ENCODE measurements around the gene ACOT7.

The ACOT7 gene

GRCh38 chr1:6329851-6330250 lies 63.7 kb downstream of the ACOT7 start:
- no peak overlapping the region for H3K27ac ChIP-seq (ENCODE audit: low read length)
- H3K4me3 ChIP-seq (ENCODE audit: low read length): no peak overlapping the region
- H3K36me3 ChIP-seq (ENCODE audit: insufficient read depth, low read depth, low read length): peaks cover 37% of the 10 kb centered on the region
- no peaks in the 10 kb centered on the region for H3K27me3 ChIP-seq (ENCODE audit: insufficient read depth, low read length)
- no peaks in the 10 kb centered on the region for H3K4me1 ChIP-seq (ENCODE audit: insufficient read depth, low read length)
- no peaks in the 10 kb centered on the region for H3K9me3 ChIP-seq (ENCODE audit: insufficient read depth, low read depth, low read length)
- no peak overlapping the region for H3K9ac ChIP-seq (ENCODE audit: low read depth, low read length)

DNA sequence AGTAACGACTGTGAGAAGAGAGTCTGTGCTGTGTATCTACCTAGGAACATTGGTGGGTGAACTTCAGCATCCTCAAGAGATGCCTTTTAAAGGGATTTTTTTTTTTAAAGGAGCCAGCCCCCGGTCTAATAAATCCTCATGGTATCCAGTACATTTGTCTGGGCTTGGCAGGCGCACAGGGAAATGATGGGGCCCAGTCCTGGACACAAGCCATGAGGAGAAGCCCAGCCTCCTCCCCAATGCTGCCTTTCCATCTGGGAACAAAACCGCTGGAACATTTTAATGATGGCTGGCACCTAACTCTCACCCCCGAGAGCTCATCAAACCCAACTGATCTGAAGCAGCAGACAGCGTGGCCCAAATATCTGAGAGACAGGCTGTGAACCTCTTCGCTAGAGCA lies 64.2 kb downstream of the ACOT7 start:
- Histone ChIP-seq H3K9ac (ENCODE audit: low read depth, low read length) (no peak overlapping the region), H3K27ac (ENCODE audit: low read length) (no peak overlapping the region), H3K9me3 (ENCODE audit: insufficient read depth, low read depth, low read length) (no peaks in the 10 kb centered on the region), H3K4me1 (ENCODE audit: insufficient read depth, low read length) (no peaks in the 10 kb centered on the region), H3K4me3 (ENCODE audit: low read length) (no peak overlapping the region), H3K36me3 (ENCODE audit: insufficient read depth, low read depth, low read length) (peaks cover 37% of the 10 kb centered on the region), H3K27me3 (ENCODE audit: insufficient read depth, low read length) (no peaks in the 10 kb centered on the region)

DNA sequence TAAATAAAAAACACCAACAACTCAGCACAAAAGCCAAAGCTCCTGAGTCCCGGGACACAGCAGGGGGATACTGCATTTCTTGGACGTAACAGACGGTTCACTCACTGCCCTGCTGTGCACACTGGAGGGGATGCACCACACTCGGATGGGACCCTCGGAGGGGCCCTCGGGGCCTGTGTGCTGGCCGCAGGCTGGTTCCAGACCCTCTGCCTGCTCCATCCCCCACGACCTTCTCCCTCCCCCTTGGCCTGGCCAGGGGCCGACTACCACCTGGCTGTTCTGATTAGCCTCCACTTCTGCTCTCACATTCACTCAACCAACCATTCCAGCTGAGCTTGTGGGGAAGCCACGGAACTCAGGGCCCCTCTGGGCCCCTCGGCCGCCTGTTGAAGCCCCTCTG lies 64.9 kb downstream of the ACOT7 start:
- H3K27ac ChIP-seq (ENCODE audit: low read length): no peak overlapping the region
- no peaks in the 10 kb centered on the region for H3K4me1 ChIP-seq (ENCODE audit: insufficient read depth, low read length)
- H3K36me3 ChIP-seq (ENCODE audit: insufficient read depth, low read depth, low read length): peaks cover 37% of the 10 kb centered on the region
- H3K9me3 ChIP-seq (ENCODE audit: insufficient read depth, low read depth, low read length): no peaks in the 10 kb centered on the region
- H3K9ac ChIP-seq (ENCODE audit: low read depth, low read length): no peak overlapping the region
- H3K4me3 ChIP-seq (ENCODE audit: low read length): no peak overlapping the region
- H3K27me3 ChIP-seq (ENCODE audit: insufficient read depth, low read length): no peaks in the 10 kb centered on the region

DNA sequence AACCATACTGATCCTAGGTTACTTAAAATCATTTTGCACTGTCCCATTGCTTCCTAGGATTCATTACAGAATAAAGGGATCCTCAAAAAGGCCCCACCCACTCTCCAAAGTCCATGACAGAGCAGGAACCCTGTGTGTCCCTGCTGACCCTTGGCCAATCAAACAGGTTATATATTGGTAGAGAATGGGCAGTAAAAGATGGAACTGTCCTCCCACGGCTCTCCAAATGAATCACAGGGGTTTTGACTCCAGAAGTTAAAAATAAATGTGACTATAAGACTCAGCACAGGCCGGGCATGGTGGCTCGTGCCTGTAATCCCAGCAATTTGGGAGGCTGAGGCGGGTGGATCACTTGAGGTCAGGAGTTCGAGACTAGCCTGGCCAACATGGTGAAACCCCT lies 65.5 kb downstream of the ACOT7 start:
- no peak overlapping the region for H3K9ac ChIP-seq (ENCODE audit: low read depth, low read length)
- peaks cover 36% of the 10 kb centered on the region for H3K36me3 ChIP-seq (ENCODE audit: insufficient read depth, low read depth, low read length)
- no peak overlapping the region for H3K27ac ChIP-seq (ENCODE audit: low read length)
- no peaks in the 10 kb centered on the region for H3K4me1 ChIP-seq (ENCODE audit: insufficient read depth, low read length)
- H3K9me3 ChIP-seq (ENCODE audit: insufficient read depth, low read depth, low read length): no peaks in the 10 kb centered on the region
- no peaks in the 10 kb centered on the region for H3K27me3 ChIP-seq (ENCODE audit: insufficient read depth, low read length)
- no peak overlapping the region for H3K4me3 ChIP-seq (ENCODE audit: low read length)

DNA sequence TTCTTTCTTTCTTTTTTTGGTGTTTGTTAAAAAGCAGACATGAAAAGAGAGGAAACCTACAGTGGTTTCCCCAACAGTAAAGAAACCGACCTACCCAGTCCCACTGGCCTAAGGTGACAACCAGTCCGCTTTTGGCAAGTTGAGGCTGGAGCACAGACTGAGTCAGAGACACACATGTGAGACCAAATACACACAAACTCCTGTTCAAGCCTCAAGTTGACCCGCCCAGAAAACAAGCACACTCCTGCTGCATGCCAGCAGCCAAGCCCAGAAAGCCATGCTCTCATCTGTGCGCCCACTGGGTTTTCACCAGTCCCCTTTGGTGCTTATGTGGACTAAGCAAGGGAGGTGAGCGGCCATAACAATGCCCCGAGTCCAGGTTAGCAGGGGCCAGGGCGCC lies 68.1 kb downstream of the ACOT7 start:
- H3K36me3 ChIP-seq (ENCODE audit: insufficient read depth, low read depth, low read length): peaks cover 35% of the 10 kb centered on the region
- no peaks in the 10 kb centered on the region for H3K9me3 ChIP-seq (ENCODE audit: insufficient read depth, low read depth, low read length)
- no peaks in the 10 kb centered on the region for H3K4me1 ChIP-seq (ENCODE audit: insufficient read depth, low read length)
- H3K4me3 ChIP-seq (ENCODE audit: low read length): no peak overlapping the region
- no peaks in the 10 kb centered on the region for H3K27me3 ChIP-seq (ENCODE audit: insufficient read depth, low read length)
- H3K27ac ChIP-seq (ENCODE audit: low read length): no peak overlapping the region
- H3K9ac ChIP-seq (ENCODE audit: low read depth, low read length): no peak overlapping the region

DNA sequence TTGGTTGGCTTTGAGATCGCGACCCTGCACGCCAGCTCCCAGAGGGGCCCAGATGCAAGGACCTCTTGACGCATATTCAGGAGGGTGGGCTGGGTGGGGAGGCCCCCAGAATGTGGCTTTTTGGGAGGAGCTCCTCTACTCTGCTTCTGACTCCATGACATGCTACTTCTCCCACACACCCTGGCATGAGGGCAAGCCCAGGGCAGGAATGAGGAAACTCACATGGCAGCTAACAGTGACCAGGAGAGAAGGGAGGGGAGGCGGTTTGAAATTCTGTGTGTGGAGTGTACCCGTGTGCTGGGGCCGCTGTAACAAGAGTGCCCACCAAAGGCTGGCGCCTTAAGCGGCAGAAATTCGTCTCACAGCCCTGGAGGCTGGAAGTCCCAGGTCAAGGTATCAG lies 71.4 kb downstream of the ACOT7 start:
- no peak overlapping the region for H3K27ac ChIP-seq (ENCODE audit: low read length)
- no peaks in the 10 kb centered on the region for H3K9me3 ChIP-seq (ENCODE audit: insufficient read depth, low read depth, low read length)
- H3K36me3 ChIP-seq (ENCODE audit: insufficient read depth, low read depth, low read length): peaks cover 41% of the 10 kb centered on the region
- no peaks in the 10 kb centered on the region for H3K4me1 ChIP-seq (ENCODE audit: insufficient read depth, low read length)
- H3K9ac ChIP-seq (ENCODE audit: low read depth, low read length): no peak overlapping the region
- no peaks in the 10 kb centered on the region for H3K27me3 ChIP-seq (ENCODE audit: insufficient read depth, low read length)
- H3K4me3 ChIP-seq (ENCODE audit: low read length): no peak overlapping the region

GRCh38 chr1:6321205-6321604 lies 72.4 kb downstream of the ACOT7 start:
- Histone ChIP-seq H3K9ac (ENCODE audit: low read depth, low read length) (no peak overlapping the region), H3K27ac (ENCODE audit: low read length) (no peak overlapping the region), H3K27me3 (ENCODE audit: insufficient read depth, low read length) (no peaks in the 10 kb centered on the region), H3K9me3 (ENCODE audit: insufficient read depth, low read depth, low read length) (no peaks in the 10 kb centered on the region), H3K36me3 (ENCODE audit: insufficient read depth, low read depth, low read length) (peaks cover 40% of the 10 kb centered on the region; the same call in 1 of the 2 replicates), H3K4me3 (ENCODE audit: low read length) (no peak overlapping the region), H3K4me1 (ENCODE audit: insufficient read depth, low read length) (no peaks in the 10 kb centered on the region)

DNA sequence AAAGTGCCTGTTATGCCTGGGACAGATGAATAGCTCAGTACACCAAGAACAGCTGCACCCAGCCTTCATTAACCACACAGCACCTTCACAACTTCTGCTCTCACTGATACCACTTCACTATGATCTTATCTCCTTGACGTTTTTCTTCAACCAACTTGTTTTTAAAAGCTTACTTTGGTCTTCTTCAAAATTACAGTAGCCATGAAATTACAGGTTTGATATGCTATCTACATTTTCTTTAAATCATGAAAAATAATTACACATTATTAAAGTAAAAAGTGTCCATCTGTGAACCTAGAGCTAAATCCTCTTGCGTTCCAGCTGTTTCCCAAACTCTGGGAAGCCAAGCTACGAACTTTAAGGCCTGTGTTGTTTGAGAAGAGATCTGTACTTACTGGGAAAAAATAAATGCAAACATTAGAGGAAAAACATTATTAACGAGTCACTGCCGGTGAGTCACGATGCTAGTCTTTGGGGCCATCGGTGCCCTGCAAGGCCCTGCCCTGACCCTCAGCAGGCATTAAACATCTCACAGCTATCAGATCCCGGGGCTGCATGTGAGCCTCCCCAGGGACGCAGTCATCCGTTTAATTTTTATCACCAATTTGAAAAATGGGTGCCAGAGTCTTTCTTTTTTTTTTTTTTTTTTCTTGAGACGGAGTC lies 76.3 kb downstream of the ACOT7 start:
- H3K27ac ChIP-seq (ENCODE audit: low read length): no peak overlapping the region
- peaks cover 47% of the 10 kb centered on the region; the same call in 1 of the 2 replicates for H3K36me3 ChIP-seq (ENCODE audit: insufficient read depth, low read depth, low read length)

GRCh38 chr1:6316240-6317097 lies 77.1 kb downstream of the ACOT7 start:
- no peaks in the 10 kb centered on the region for H3K27me3 ChIP-seq (ENCODE audit: insufficient read depth, low read length)
- H3K4me1 ChIP-seq (ENCODE audit: insufficient read depth, low read length): no peaks in the 10 kb centered on the region
- H3K27ac ChIP-seq (ENCODE audit: low read length): no peak overlapping the region
- peaks cover 47% of the 10 kb centered on the region; the same call in 1 of the 2 replicates for H3K36me3 ChIP-seq (ENCODE audit: insufficient read depth, low read depth, low read length)
- no peak overlapping the region for H3K9ac ChIP-seq (ENCODE audit: low read depth, low read length)
- no peaks in the 10 kb centered on the region for H3K9me3 ChIP-seq (ENCODE audit: insufficient read depth, low read depth, low read length)
- H3K4me3 ChIP-seq (ENCODE audit: low read length): no peak overlapping the region

More for the DNA sequence above, 76.3 kb downstream of the ACOT7 start:
- no peaks in the 10 kb centered on the region for H3K9me3 ChIP-seq (ENCODE audit: insufficient read depth, low read depth, low read length)
- H3K9ac ChIP-seq (ENCODE audit: low read depth, low read length): no peak overlapping the region
- no peak overlapping the region for H3K4me3 ChIP-seq (ENCODE audit: low read length)
- H3K27me3 ChIP-seq (ENCODE audit: insufficient read depth, low read length): no peaks in the 10 kb centered on the region
- no peaks in the 10 kb centered on the region for H3K4me1 ChIP-seq (ENCODE audit: insufficient read depth, low read length)

DNA sequence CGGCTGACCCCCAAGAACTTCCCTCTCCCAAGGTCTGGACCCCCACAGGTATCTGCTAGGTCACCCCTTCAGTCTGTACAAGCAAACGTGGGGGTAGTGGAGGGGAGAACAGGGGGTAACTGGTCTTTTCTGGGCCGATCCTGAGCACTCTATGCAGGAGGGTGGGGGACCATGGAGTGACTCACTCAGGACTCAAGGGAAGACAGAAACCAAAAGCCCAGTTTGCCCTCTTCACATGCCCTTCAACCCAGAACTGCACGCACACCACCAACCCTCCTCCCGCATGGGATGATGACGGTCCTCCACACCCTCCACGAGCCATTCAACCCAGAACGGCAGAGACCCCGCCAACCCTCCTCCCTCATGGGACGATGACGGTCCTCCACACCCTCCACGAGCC lies 79.1 kb downstream of the ACOT7 start:
- H3K36me3 ChIP-seq (ENCODE audit: insufficient read depth, low read depth, low read length): peaks cover 34% of the 10 kb centered on the region; the same call in 1 of the 2 replicates
- no peak overlapping the region for H3K9ac ChIP-seq (ENCODE audit: low read depth, low read length)
- H3K4me1 ChIP-seq (ENCODE audit: insufficient read depth, low read length): no peaks in the 10 kb centered on the region
- H3K27me3 ChIP-seq (ENCODE audit: insufficient read depth, low read length): no peaks in the 10 kb centered on the region
- no peaks in the 10 kb centered on the region for H3K9me3 ChIP-seq (ENCODE audit: insufficient read depth, low read depth, low read length)
- no peak overlapping the region for H3K27ac ChIP-seq (ENCODE audit: low read length)
- no peak overlapping the region for H3K4me3 ChIP-seq (ENCODE audit: low read length)

- Histone ChIP-seq H3K4me1 (ENCODE audit: insufficient read depth, low read length) (no peaks in the 10 kb centered on the region), H3K27ac (ENCODE audit: low read length) (no peak overlapping the region), H3K4me3 (ENCODE audit: low read length) (no peak overlapping the region), H3K36me3 (ENCODE audit: insufficient read depth, low read depth, low read length) (peaks cover 41% of the 10 kb centered on the region; the same call in 1 of the 2 replicates), H3K9ac (ENCODE audit: low read depth, low read length) (no peak overlapping the region), H3K27me3 (ENCODE audit: insufficient read depth, low read length) (no peaks in the 10 kb centered on the region), H3K9me3 (ENCODE audit: insufficient read depth, low read depth, low read length) (no peaks in the 10 kb centered on the region; the same call in none of the 2 replicates)
Observed at GRCh38 chr1:6313393-6314200, 80.0 kb downstream of the ACOT7 start.

Data from iPS-20b (cell line).